ENCODE data around the gene GBX1.

DNA sequence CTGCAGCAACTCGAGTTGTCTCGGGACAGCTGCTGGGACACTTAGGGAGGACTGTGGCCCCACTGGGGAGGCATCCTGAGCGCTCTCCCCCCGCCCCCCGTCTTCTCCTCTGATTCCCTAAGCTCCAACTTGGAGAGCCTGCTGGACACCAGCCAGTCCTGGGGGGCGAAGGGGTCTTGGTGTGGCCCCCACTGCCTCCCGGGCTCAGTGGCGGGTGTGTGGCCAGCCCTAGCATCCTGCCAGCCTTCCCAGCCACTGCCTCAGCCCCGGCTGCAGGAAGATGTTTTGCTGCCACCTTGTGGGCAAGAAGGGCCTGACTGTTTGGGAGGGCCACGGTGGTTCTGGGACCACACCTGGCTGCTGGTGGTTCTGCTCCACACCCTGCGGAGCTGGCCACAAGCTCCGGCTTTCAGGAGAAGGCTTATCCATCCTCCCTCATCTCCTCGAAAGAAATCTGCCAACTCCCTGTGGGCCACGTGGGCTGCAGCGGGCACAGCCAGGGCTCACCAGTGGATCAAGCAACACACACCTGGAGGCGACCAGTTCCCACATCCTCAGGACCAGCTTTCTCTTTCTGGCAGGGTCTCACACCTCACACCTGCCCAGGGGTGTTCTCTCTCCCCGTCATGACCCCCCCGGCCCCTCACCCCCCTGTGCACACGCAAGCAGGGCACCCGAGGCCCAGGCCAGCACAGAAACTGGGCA, 56.4 kb downstream of the GBX1 start:
- TF ChIP-seq, protein P1, sequence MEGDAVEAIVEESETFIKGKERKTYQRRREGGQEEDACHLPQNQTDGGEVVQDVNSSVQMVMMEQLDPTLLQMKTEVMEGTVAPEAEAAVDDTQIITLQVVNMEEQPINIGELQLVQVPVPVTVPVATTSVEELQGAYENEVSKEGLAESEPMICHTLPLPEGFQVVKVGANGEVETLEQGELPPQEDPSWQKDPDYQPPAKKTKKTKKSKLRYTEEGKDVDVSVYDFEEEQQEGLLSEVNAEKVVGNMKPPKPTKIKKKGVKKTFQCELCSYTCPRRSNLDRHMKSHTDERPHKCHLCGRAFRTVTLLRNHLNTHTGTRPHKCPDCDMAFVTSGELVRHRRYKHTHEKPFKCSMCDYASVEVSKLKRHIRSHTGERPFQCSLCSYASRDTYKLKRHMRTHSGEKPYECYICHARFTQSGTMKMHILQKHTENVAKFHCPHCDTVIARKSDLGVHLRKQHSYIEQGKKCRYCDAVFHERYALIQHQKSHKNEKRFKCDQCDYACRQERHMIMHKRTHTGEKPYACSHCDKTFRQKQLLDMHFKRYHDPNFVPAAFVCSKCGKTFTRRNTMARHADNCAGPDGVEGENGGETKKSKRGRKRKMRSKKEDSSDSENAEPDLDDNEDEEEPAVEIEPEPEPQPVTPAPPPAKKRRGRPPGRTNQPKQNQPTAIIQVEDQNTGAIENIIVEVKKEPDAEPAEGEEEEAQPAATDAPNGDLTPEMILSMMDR (IDR thresholded peaks at IDR 0.05), result peak in 1 of 3 donors; percentile 33
- TF ChIP-seq POLR2A (IDR thresholded peaks at IDR 0.05), result no peak
